ENCODE measurements around the gene CORO1C.
"Not testable (repeated sequence)": the region's sequence is repeated elsewhere in the genome, so short reads cannot be mapped to it uniquely, and the experiment has no call there.

The CORO1C gene

DNA sequence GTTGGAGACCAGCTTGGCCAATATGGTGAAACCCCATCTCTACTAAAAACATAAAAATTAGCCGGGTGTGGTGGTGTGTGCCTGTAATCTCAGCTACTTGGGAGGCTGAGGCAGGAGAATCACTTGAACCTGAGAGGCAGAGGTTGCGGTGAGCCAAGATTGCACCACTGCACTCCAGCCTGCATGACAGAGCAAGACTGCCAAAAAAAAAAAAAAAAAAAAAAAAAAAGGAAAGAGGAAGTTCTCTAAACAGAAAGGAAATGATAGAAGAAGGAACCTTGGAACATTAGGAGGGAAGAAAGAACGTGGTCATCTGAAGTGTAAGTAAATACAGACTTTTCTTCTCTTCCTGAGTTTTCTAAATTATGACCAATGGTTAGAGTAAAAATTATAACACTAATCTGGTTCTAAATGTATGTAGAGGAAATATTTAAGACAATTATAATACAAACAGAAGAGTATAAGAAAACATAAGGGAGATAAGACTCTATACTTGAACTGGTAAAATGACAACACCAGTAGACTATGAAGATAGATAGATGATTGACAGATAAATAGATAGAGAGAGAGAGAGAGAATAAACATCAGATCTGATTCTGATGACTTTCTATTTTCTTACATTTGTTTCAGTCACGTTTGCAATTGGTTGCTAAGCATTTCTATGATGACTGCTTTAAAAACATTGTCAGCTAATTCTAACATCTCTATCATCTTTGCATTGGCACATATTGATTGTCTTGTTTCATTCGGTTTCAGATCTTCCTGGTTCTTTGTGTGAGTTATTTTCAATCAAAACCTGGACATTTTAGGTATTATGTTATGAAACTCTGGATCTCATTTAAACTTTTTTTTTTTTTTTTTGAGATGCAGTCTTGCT lies 12.9 kb upstream of the CORO1C start:
- no peak for DNase-seq (ENCODE audit: low spot score)
- Mint-ChIP-seq H3K27me3 (ENCODE audit: low read depth) (peaks cover 18% of the 10 kb centered on the region), H3K36me3 (ENCODE audit: low read depth) (no peaks in the 10 kb centered on the region), H3K27ac (no peak overlapping the region), H3K4me3 (no peak overlapping the region), H3K4me1 (ENCODE audit: low read depth) (no peaks in the 10 kb centered on the region), H3K9me3 (no peaks in the 10 kb centered on the region)

DNA sequence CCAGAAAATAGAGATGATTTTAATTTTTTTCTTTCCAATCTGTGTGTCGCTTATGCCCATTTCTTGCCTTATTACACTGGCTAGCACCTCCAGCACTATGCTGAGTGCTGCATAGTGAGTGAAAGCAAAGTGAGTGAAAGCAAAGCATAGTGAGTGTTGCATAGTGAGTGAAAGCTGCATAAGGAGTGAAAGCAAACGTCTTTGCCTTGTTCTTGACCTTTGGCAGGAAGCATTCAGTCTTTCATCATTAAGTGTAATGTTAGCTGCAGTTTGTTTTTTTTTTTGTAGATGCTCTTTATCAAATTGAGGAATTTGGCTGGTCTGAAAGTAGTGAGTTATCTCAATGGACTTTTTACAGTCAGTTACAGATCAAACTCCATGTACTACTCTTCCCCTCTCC lies 6.9 kb upstream of the CORO1C start:
- H3K36me3 Mint-ChIP-seq (ENCODE audit: low read depth) = no peaks in the 10 kb centered on the region
- H3K27me3 Mint-ChIP-seq (ENCODE audit: low read depth) = peaks cover 23% of the 10 kb centered on the region
- no peak overlapping the region for H3K4me3 Mint-ChIP-seq
- H3K9me3 Mint-ChIP-seq = no peaks in the 10 kb centered on the region
- H3K27ac Mint-ChIP-seq = no peak overlapping the region
- DNase-seq (ENCODE audit: low spot score) = no peak
- peaks cover 13% of the 10 kb centered on the region for H3K4me1 Mint-ChIP-seq (ENCODE audit: low read depth)

- Mint-ChIP-seq H3K36me3 (ENCODE audit: low read depth) (no peaks in the 10 kb centered on the region), H3K9me3 (no peaks in the 10 kb centered on the region), H3K27ac (no peak overlapping the region), H3K4me1 (ENCODE audit: low read depth) (peaks cover 22% of the 10 kb centered on the region), H3K4me3 (no peak overlapping the region), H3K27me3 (ENCODE audit: low read depth) (peaks cover 10% of the 10 kb centered on the region)
- no peak for DNase-seq (ENCODE audit: low spot score)
Measured at GRCh38 chr12:108735855-108736254, 4.5 kb upstream of the CORO1C start.

DNA sequence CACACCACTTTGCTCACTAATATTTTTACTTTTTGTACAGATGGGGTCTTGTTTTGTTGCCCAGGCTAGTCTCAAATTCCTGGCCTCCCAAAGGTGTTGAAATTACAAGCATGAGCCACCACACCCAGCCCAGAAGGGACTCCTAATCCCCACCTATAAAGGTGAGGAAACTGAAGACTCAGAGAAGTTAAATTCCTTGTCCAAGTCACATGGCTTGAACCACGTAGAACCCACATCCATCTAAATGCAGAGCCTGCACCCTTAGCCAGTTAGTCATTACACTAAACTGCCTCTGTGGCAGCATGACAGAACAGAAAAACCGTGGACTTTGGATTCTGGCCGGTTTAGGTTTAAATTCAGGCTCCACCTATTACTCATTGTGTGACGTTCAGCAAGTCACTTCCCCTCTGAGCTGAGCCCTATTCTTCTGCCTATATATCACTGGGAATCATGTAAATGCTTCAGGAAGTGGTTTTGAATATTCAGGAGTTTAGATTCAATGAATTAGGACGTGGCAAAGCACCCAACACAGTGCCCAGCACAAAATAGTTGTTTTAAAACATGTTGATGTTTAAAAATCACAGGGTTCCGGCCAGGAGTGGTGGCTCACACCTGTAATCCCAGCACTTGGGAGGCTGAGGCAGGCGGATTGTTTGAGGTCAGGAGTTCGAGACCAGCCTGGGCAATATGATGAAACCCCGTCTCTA lies 3.0 kb upstream of the CORO1C start:
- peaks cover 2% of the 10 kb centered on the region for H3K36me3 Mint-ChIP-seq (ENCODE audit: low read depth)
- H3K27me3 Mint-ChIP-seq (ENCODE audit: low read depth) = peaks cover 5% of the 10 kb centered on the region
- peak; percentile 21 for DNase-seq (ENCODE audit: low spot score)
- H3K4me3 Mint-ChIP-seq = no peak overlapping the region
- H3K27ac Mint-ChIP-seq = peak overlapping the region; percentile 58
- H3K4me1 Mint-ChIP-seq (ENCODE audit: low read depth) = peaks cover 34% of the 10 kb centered on the region
- no peaks in the 10 kb centered on the region for H3K9me3 Mint-ChIP-seq

GRCh38 chr12:108733230-108733531 lies 1.9 kb upstream of the CORO1C start:
- H3K36me3 Mint-ChIP-seq (ENCODE audit: low read depth); H3K27ac Mint-ChIP-seq; H3K4me3 Mint-ChIP-seq; H3K9me3 Mint-ChIP-seq; H3K27me3 Mint-ChIP-seq (ENCODE audit: low read depth); DNase-seq (ENCODE audit: low spot score): not testable (repeated sequence)
- H3K4me1 Mint-ChIP-seq (ENCODE audit: low read depth) = peaks cover 38% of the 10 kb centered on the region

- H3K27ac Mint-ChIP-seq = peak overlapping the region; percentile 98
- H3K4me3 Mint-ChIP-seq = peak overlapping the region; percentile 97
- peaks cover 3% of the 10 kb centered on the region for H3K36me3 Mint-ChIP-seq (ENCODE audit: low read depth)
- H3K27me3 Mint-ChIP-seq (ENCODE audit: low read depth) = no peaks in the 10 kb centered on the region
- DNase-seq (ENCODE audit: low spot score) = no peak
- H3K9me3 Mint-ChIP-seq = no peaks in the 10 kb centered on the region
- H3K4me1 Mint-ChIP-seq (ENCODE audit: low read depth) = peaks cover 37% of the 10 kb centered on the region
Measured at GRCh38 chr12:108732489-108733229, 1.3 kb upstream of the CORO1C start.

- H3K36me3 Mint-ChIP-seq (ENCODE audit: low read depth) = peaks cover 6% of the 10 kb centered on the region
Measured at GRCh38 chr12:108731866-108732461, 646 bp upstream of the CORO1C start.

DNA sequence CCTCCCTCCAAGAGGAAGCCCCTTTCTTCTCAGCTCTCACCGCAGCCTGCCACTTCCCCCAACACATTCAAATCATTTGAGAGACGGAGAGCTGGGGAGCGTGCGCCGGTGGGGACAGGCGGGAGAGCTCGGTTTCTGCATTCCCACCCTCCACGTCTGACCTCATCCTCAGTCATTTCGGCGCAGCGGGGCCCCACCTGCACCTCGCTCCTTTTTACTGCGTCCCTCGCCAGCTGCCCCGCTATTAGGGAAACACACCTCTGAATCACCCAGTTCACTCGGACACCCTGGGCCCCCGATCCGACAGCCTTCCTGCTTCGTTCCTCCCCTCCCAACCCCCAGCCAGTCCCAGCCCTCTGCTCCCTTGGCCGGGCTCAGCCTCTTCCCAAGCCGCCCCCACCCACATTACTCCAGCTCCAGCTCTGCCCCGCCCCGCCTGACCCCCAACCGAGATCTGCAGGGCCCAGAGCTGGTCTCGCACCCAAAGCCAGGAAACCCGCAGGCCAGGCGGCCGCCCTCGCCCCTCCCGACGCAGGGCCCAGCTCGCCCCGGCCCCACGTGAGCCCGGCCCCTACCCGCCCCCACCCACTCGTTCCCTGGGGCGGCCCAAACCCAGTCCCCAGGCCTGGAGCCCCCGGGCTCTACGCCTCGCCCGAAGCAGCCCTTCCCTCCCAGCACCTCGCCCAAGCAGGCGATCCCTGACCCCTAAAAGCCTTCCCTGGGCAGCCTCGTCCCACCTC lies 783 bp downstream of the CORO1C start:
- H3K27me3 Mint-ChIP-seq (ENCODE audit: low read depth) = no peaks in the 10 kb centered on the region
- H3K9me3 Mint-ChIP-seq = no peaks in the 10 kb centered on the region
- peak; percentile 35 for DNase-seq (ENCODE audit: low spot score)
- H3K36me3 Mint-ChIP-seq (ENCODE audit: low read depth) = peaks cover 6% of the 10 kb centered on the region
- peak overlapping the region; percentile 78 for H3K27ac Mint-ChIP-seq
- H3K4me1 Mint-ChIP-seq (ENCODE audit: low read depth) = peaks cover 37% of the 10 kb centered on the region
- peak overlapping the region; percentile 87 for H3K4me3 Mint-ChIP-seq

More at GRCh38 chr12:108731866-108732461, 646 bp upstream of the CORO1C start:
- H3K9me3 Mint-ChIP-seq = no peaks in the 10 kb centered on the region
- peak overlapping the region; percentile 98 for H3K27ac Mint-ChIP-seq
- no peaks in the 10 kb centered on the region for H3K27me3 Mint-ChIP-seq (ENCODE audit: low read depth)
- peaks cover 37% of the 10 kb centered on the region for H3K4me1 Mint-ChIP-seq (ENCODE audit: low read depth)
- peak overlapping the region; percentile 97 for H3K4me3 Mint-ChIP-seq
- DNase-seq (ENCODE audit: low spot score) = peak; percentile 95

DNA sequence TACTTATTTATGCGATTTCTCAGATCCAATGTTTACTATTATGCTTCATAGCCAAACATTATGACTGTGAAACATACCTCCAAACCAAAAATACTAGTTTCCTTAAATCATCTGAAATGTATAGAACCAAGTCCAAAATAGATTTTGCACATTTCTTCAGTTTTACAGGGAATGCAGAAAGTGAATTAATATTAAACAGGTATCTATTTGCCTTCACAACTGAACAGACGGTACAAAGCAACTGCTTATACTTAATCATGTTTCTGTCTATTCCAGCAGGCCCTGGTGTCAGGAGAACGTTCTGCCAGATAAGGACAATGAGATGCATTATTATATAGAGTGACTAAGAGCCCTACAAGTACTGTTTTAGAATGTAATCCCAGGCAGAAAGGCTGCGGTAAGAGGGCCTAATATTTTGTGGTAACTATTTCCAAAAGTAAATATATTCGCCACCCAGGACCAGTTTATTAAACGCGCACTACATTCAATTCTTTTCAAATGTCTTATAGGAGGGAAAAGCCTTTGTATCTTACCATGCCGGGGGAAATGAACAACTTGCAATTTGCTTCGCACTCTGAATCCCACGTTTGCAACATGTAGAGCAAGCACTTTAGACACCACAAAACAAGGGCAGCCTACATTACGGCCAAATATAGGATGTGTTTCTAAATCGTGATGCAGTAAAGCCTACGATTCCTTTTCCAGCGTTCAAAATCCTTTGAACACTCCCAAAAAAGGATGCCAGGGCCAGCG lies 1.5 kb downstream of the CORO1C start:
- Mint-ChIP-seq H3K27me3 (ENCODE audit: low read depth) (no peaks in the 10 kb centered on the region), H3K36me3 (ENCODE audit: low read depth) (peaks cover 6% of the 10 kb centered on the region), H3K9me3 (no peaks in the 10 kb centered on the region), H3K4me1 (ENCODE audit: low read depth) (peaks cover 42% of the 10 kb centered on the region), H3K27ac (peak overlapping the region; percentile 78), H3K4me3 (peak overlapping the region; percentile 87)
- DNase-seq (ENCODE audit: low spot score) = no peak

DNA sequence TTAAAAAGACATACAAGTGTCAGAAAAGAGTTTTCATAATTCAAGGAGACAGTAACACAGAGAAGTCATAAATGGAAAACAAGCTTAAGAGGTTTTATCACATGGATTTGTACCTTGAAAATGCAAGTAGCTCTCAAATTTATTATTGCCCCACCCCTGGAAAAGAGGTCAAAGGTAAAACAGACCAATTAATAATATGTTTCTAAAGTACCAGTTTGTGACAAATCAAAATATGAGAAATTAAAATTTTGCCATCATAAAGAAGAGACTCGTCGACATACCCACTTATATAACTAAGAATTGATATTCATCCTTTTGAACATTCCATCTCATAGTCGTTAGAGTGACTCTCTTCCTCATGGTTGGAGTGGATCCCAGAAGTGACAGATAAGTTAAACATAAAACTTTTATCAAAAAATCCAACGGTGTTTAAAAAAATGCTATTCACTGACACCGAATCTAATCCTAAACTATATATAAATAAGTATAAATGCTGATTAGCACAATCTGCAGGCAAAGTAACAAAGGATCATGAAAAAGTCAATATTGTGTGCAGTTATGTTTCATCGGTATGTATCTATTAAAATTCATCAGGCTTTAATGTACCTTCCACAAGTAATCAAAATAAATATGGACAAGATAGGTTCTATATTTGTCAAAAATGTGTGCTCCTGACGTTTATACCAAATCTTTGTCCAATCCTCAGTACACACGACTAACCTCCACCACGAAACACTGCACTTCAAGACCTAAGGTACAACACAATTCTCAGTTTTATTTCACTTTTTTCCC lies 2.3 kb downstream of the CORO1C start:
- Mint-ChIP-seq H3K9me3 (no peaks in the 10 kb centered on the region), H3K27ac (no peak overlapping the region), H3K4me3 (peak overlapping the region; percentile 87), H3K4me1 (ENCODE audit: low read depth) (peaks cover 47% of the 10 kb centered on the region), H3K27me3 (ENCODE audit: low read depth) (no peaks in the 10 kb centered on the region), H3K36me3 (ENCODE audit: low read depth) (peaks cover 6% of the 10 kb centered on the region)
- DNase-seq (ENCODE audit: low spot score) = no peak

DNA sequence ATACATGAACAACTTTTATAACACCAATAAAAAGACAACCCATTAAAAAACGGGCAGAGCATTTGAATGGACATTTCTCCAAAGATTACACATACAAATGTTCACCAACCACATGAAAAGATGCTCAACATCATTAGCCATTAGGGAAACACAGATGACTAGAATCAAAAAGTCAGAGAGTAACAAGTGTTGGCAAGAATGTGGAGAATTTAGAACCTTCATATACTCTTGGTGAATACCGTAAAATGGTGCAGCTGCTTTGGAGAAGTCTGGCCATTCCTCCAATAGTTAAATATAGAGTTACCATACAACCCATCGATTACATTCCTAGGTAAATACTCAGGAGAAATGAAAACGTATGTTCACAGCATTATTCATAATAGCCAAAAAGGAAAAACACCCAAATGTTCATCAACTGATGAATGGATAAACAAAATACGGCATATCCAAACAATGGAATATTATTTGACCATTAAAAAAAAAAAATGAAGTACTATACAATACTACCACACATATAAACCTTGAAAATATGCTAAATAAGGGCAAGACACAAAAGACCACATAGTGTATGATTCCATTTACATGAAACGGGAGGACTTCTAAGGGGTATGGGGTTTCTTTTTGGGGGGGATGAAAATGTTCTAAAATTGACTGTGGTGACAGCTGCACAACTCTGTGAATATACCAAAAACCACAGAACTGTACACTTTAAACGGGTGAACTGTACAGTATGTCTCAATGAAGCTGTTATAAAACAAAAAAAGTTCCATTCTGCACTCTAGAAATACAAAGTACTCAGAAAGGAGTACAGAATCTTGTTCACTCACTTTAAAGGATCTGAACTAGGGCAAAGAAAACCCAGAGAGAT lies 3.2 kb downstream of the CORO1C start:
- Mint-ChIP-seq H3K27ac (no peak overlapping the region), H3K4me1 (ENCODE audit: low read depth) (peaks cover 52% of the 10 kb centered on the region)

More for the DNA sequence above, 3.2 kb downstream of the CORO1C start:
- Mint-ChIP-seq H3K4me3 (no peak overlapping the region), H3K27me3 (ENCODE audit: low read depth) (no peaks in the 10 kb centered on the region), H3K36me3 (ENCODE audit: low read depth) (peaks cover 6% of the 10 kb centered on the region), H3K9me3 (no peaks in the 10 kb centered on the region)
- DNase-seq (ENCODE audit: low spot score) = no peak

All from T-helper 2 cell treated with Interferon-gamma antibody and Interleukin-4, amounts not matched to agents 5 μg/mL and 100 μg/mL, for 36 hours (primary cell).